KMS-11 (cell line): ENCODE results near the gene MACC1.
"Not testable (repeated sequence)": the region's sequence is repeated elsewhere in the genome, so short reads cannot be mapped to it uniquely, and the experiment has no call there.

Experiments
- H2AFZ ChIP-seq: fragments of 200-600 bp; sonication (generic); 2 replicates; pipeline ENCODE4 v1.6.1; 2016; ENCODE audit warnings: antibody characterized with exemption, mixed run types, low read depth
- H3K27ac ChIP-seq: fragments of 200-600 bp; sonication (generic); 2 replicates; pipeline ENCODE4 v1.6.1; 2016; ENCODE audit warnings: mild to moderate bottlenecking, mixed run types
- H3K27me3 ChIP-seq: fragments of 200-600 bp; sonication (generic); 2 replicates; pipeline ENCODE4 v1.6.1; 2017; ENCODE audit warnings: mild to moderate bottlenecking, low read depth, mixed run types, moderate library complexity; ENCODE audit not compliant: insufficient read depth
- H3K36me3 ChIP-seq: fragments of 200-600 bp; sonication (generic); 2 replicates; pipeline ENCODE4 v1.6.1; 2017; ENCODE audit warnings: mild to moderate bottlenecking, mixed run types; ENCODE audit not compliant: insufficient read depth
- H3K4me1 ChIP-seq: fragments of 200-600 bp; sonication (generic); 2 replicates; pipeline ENCODE4 v1.6.1; 2016; ENCODE audit warnings: mild to moderate bottlenecking, low read depth, mixed run types; ENCODE audit not compliant: poor library complexity, severe bottlenecking
- H3K4me2 ChIP-seq: fragments of 200-600 bp; sonication (generic); 2 replicates; pipeline ENCODE4 v1.7.0; 2016; ENCODE audit warnings: mild to moderate bottlenecking, mixed run types
- H3K4me3 ChIP-seq: fragments of 200-600 bp; sonication (generic); IDR thresholded peaks from 2 replicates; pipeline ENCODE4 v1.6.1; 2017; ENCODE audit warnings: low read depth, low read length, mixed read lengths; ENCODE audit not compliant: insufficient read depth
- H3K79me2 ChIP-seq: fragments of 200-600 bp; sonication (generic); 2 replicates; pipeline ENCODE4 v1.6.1; 2016; ENCODE audit warnings: low read depth, mixed run types; ENCODE audit not compliant: insufficient read depth
- H3K9ac ChIP-seq: fragments of 200-600 bp; sonication (generic); 2 replicates; pipeline ENCODE4 v1.6.1; 2016; ENCODE audit warnings: mild to moderate bottlenecking, mixed run types
- H4K20me1 ChIP-seq: fragments of 200-600 bp; sonication (generic); 2 replicates; pipeline ENCODE4 v1.6.1; 2016; ENCODE audit warnings: mild to moderate bottlenecking, mixed run types; ENCODE audit not compliant: insufficient read depth
- CTCF ChIP-seq: fragments of 200-600 bp; sonication (generic); conservative IDR thresholded peaks from 2 replicates; pipeline ENCODE4 v1.6.1; 2017; ENCODE audit warnings: low read depth, mild to moderate bottlenecking, antibody characterized with exemption, low read length, moderate library complexity, mixed read lengths

Gene MACC1

GRCh38 chr7:20122073-20122472 lies 95.1 kb downstream of the MACC1 start:
- no peak overlapping the region for H3K27ac ChIP-seq
- no peak overlapping the region for H3K4me2 ChIP-seq

GRCh38 chr7:20121404-20121803 lies 95.8 kb downstream of the MACC1 start:
- H3K9ac ChIP-seq, result no peak overlapping the region
- H2AFZ ChIP-seq, result no peak overlapping the region
- no peaks in the 10 kb centered on the region for H4K20me1 ChIP-seq
- TF ChIP-seq CTCF, result no peak
- H3K27ac ChIP-seq, result no peak overlapping the region
- no peak overlapping the region for H3K4me3 ChIP-seq
- no peaks in the 10 kb centered on the region for H3K36me3 ChIP-seq
- H3K4me1 ChIP-seq, result no peaks in the 10 kb centered on the region
- no peaks in the 10 kb centered on the region for H3K79me2 ChIP-seq
- no peaks in the 10 kb centered on the region for H3K27me3 ChIP-seq
- no peak overlapping the region for H3K4me2 ChIP-seq

More at GRCh38 chr7:20122073-20122472, 95.1 kb downstream of the MACC1 start:
- H3K9ac ChIP-seq, result no peak overlapping the region
- no peaks in the 10 kb centered on the region for H3K4me1 ChIP-seq
- H4K20me1 ChIP-seq, result no peaks in the 10 kb centered on the region
- no peak for TF ChIP-seq CTCF
- no peaks in the 10 kb centered on the region for H3K79me2 ChIP-seq
- no peaks in the 10 kb centered on the region for H3K36me3 ChIP-seq
- no peak overlapping the region for H2AFZ ChIP-seq
- H3K27me3 ChIP-seq, result no peaks in the 10 kb centered on the region
- H3K4me3 ChIP-seq, result no peak overlapping the region

GRCh38 chr7:20120611-20121168 lies 96.5 kb downstream of the MACC1 start:
- not testable (repeated sequence) for H3K9ac ChIP-seq, H3K4me1 ChIP-seq, H4K20me1 ChIP-seq, H3K4me3 ChIP-seq, H3K36me3 ChIP-seq, H3K27me3 ChIP-seq, H3K79me2 ChIP-seq, H3K27ac ChIP-seq, H3K4me2 ChIP-seq, H2AFZ ChIP-seq

- H3K4me3 ChIP-seq, result no peak overlapping the region
- no peak overlapping the region for H3K9ac ChIP-seq
- H3K4me2 ChIP-seq, result no peak overlapping the region
- no peaks in the 10 kb centered on the region for H4K20me1 ChIP-seq
- no peak overlapping the region for H2AFZ ChIP-seq
- H3K79me2 ChIP-seq, result no peaks in the 10 kb centered on the region
- H3K27me3 ChIP-seq, result no peaks in the 10 kb centered on the region
- no peak overlapping the region for H3K27ac ChIP-seq
- H3K4me1 ChIP-seq, result peaks cover 19% of the 10 kb centered on the region
- no peaks in the 10 kb centered on the region for H3K36me3 ChIP-seq
- no peak for TF ChIP-seq CTCF
Observed at GRCh38 chr7:20116869-20117268, 100.3 kb downstream of the MACC1 start.

GRCh38 chr7:20114468-20114867 lies 102.7 kb downstream of the MACC1 start:
- no peak overlapping the region for H3K4me3 ChIP-seq
- H2AFZ ChIP-seq, result no peak overlapping the region
- no peaks in the 10 kb centered on the region for H3K36me3 ChIP-seq
- no peak overlapping the region for H3K4me2 ChIP-seq
- no peaks in the 10 kb centered on the region for H3K27me3 ChIP-seq
- H3K4me1 ChIP-seq, result peaks cover 25% of the 10 kb centered on the region
- no peak for TF ChIP-seq CTCF
- H3K9ac ChIP-seq, result no peak overlapping the region
- no peaks in the 10 kb centered on the region for H4K20me1 ChIP-seq
- no peaks in the 10 kb centered on the region for H3K79me2 ChIP-seq
- no peak overlapping the region for H3K27ac ChIP-seq
